Body of pancreas (tissue), 4 donors: ENCODE data around the gene ABCC5.
A peak's percentile ranks its signal among the peaks of the same experiment; 100 is the strongest.

Experiments
- POLR2A ChIP-seq, 3 donors: fragments of 450-650 bp; IDR thresholded peaks; one replicate each; pipeline ENCODE4 v1.6.1; 2016; ENCODE audit warnings: antibody characterized with exemption in 3 of 3, mild to moderate bottlenecking in 2 of 3
- TF ChIP-seq, protein P1 (sequence below), 7 experiments: fragments of 450-650 bp in 4 of 7; fragments of 200-600 bp in 3 of 7; sonication (generic) in 3 of 7; IDR thresholded peaks; one replicate each; pipeline ENCODE4 v1.5.1; 2016 to 2019; ENCODE audit warnings: antibody characterized with exemption in 7 of 7

DNA sequence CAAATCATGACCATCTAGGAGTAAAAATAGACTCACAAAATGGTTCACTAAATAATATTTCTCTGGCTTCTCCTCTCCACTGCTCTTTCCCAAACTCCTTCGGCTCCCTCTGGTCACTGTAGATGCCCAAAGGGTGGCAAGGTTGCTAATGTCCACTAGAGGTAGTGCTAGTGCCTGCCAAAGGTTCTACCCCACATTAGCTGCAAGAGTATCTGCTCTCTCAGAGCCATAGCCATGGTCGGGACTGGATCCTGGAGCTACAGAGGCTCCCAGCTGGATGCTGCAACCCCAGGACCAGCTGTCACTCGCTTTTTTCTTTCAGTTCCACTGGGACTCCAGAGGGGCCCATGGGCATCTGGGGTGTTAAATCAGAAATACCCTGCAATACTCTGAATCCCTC is 22.3 kb upstream of the ABCC5 start:
- TF ChIP-seq, protein P1, sequence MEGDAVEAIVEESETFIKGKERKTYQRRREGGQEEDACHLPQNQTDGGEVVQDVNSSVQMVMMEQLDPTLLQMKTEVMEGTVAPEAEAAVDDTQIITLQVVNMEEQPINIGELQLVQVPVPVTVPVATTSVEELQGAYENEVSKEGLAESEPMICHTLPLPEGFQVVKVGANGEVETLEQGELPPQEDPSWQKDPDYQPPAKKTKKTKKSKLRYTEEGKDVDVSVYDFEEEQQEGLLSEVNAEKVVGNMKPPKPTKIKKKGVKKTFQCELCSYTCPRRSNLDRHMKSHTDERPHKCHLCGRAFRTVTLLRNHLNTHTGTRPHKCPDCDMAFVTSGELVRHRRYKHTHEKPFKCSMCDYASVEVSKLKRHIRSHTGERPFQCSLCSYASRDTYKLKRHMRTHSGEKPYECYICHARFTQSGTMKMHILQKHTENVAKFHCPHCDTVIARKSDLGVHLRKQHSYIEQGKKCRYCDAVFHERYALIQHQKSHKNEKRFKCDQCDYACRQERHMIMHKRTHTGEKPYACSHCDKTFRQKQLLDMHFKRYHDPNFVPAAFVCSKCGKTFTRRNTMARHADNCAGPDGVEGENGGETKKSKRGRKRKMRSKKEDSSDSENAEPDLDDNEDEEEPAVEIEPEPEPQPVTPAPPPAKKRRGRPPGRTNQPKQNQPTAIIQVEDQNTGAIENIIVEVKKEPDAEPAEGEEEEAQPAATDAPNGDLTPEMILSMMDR (IDR thresholded peaks at IDR 0.05), result peak in 4 of 7 experiments; percentile 22 to 38 (median 26)
- no peak for TF ChIP-seq POLR2A (IDR thresholded peaks at IDR 0.05)
